ENCODE data around the gene ARHGEF9.

ARHGEF9 gene

DNA sequence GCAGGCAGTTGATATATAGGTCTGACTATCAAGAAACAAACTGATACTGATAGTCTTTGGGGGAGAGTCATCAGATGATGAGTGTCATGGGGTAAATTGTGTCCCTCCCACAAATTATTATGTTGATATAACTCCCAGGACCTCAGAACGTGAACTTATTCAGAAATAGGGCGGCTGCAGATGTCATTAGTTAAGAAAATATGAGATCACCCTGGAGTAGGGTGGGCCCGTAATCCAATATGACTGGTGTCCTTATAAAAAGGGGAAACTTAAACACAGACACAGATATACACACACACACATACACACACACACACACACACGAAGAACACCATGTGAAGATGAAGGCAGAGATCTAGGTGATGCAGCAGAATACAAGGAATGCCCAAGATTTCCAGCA lies 32.7 kb upstream of the ARHGEF9 start:
- no peak for TF ChIP-seq ZNF70 (CRISPR knock-in tag; IDR thresholded peaks at IDR 0.05)
- no peak for TF ChIP-seq TCF4 (CRISPR knock-in tag; IDR thresholded peaks at IDR 0.05; ENCODE audit: borderline replicate concordance)
- no peak for TF ChIP-seq CSDC2 (CRISPR knock-in tag; IDR thresholded peaks at IDR 0.05)
- no peak for TF ChIP-seq ISL1 (CRISPR knock-in tag; IDR thresholded peaks at IDR 0.05)
- no peak for TF ChIP-seq ZNF565 (CRISPR knock-in tag; conservative IDR thresholded peaks at IDR 0.05; ENCODE audit: low read depth)
- TF ChIP-seq, protein P1, sequence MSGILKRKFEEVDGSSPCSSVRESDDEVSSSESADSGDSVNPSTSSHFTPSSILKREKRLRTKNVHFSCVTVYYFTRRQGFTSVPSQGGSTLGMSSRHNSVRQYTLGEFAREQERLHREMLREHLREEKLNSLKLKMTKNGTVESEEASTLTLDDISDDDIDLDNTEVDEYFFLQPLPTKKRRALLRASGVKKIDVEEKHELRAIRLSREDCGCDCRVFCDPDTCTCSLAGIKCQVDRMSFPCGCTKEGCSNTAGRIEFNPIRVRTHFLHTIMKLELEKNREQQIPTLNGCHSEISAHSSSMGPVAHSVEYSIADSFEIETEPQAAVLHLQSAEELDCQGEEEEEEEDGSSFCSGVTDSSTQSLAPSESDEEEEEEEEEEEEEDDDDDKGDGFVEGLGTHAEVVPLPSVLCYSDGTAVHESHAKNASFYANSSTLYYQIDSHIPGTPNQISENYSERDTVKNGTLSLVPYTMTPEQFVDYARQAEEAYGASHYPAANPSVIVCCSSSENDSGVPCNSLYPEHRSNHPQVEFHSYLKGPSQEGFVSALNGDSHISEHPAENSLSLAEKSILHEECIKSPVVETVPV (CRISPR knock-in tag; IDR thresholded peaks at IDR 0.05): no peak
- TF ChIP-seq PPARA (CRISPR knock-in tag; IDR thresholded peaks at IDR 0.05; ENCODE audit: borderline replicate concordance): no peak
- no peak for ATAC-seq

DNA sequence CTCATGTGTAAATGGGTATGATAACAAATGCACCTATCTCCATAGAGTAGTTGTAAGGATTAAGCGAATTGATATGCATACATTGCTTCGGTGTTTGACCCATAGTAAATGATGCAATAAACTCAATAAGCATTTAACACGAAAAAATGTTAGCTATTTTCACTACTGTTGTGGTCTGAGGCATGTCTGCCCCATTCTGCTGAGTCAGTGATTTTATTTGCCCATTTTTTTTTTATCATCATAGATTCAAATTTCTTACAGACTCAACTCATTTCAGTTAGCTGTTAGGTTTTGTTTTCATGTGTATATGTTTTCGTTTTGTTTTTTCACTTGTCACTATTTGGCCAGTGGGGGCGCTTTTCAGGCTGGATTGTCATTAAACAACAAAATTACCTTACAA lies 27.8 kb upstream of the ARHGEF9 start:
- no peak for ATAC-seq
- no peak for TF ChIP-seq PPARA (CRISPR knock-in tag; IDR thresholded peaks at IDR 0.05; ENCODE audit: borderline replicate concordance)
- TF ChIP-seq, protein P2, sequence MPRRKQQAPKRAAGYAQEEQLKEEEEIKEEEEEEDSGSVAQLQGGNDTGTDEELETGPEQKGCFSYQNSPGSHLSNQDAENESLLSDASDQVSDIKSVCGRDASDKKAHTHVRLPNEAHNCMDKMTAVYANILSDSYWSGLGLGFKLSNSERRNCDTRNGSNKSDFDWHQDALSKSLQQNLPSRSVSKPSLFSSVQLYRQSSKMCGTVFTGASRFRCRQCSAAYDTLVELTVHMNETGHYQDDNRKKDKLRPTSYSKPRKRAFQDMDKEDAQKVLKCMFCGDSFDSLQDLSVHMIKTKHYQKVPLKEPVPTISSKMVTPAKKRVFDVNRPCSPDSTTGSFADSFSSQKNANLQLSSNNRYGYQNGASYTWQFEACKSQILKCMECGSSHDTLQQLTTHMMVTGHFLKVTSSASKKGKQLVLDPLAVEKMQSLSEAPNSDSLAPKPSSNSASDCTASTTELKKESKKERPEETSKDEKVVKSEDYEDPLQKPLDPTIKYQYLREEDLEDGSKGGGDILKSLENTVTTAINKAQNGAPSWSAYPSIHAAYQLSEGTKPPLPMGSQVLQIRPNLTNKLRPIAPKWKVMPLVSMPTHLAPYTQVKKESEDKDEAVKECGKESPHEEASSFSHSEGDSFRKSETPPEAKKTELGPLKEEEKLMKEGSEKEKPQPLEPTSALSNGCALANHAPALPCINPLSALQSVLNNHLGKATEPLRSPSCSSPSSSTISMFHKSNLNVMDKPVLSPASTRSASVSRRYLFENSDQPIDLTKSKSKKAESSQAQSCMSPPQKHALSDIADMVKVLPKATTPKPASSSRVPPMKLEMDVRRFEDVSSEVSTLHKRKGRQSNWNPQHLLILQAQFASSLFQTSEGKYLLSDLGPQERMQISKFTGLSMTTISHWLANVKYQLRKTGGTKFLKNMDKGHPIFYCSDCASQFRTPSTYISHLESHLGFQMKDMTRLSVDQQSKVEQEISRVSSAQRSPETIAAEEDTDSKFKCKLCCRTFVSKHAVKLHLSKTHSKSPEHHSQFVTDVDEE (CRISPR knock-in tag; IDR thresholded peaks at IDR 0.05): no peak
- TF ChIP-seq ARNTL (CRISPR knock-in tag; IDR thresholded peaks at IDR 0.05; ENCODE audit: borderline replicate concordance, low read depth): no peak
- TF ChIP-seq ZFP30 (CRISPR knock-in tag; IDR thresholded peaks at IDR 0.05): no peak

DNA sequence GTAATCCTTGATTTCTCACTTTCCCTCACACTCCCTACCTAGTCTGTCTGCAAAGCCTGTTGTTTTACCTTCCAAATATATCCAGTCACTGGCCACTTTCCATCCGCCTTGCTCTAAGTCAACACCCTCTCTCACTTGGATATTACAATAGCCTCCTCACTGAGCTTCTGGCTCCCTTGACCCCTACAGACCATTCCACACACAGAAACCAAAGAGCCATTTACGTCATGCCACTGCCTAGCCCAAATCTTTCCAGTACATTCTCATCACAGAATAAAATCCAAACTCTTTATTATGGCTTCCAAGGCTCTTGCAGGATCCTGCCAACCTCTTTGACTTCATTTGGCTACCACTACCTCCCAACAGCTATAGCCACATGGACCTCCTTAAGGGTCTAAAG lies 25.7 kb upstream of the ARHGEF9 start:
- no peak for ATAC-seq
- TF ChIP-seq TCF4 (CRISPR knock-in tag; IDR thresholded peaks at IDR 0.05; ENCODE audit: borderline replicate concordance) (no peak), OSR1 (CRISPR knock-in tag; IDR thresholded peaks at IDR 0.05) (no peak), ZFP30 (CRISPR knock-in tag; IDR thresholded peaks at IDR 0.05) (no peak), ESRRG (CRISPR knock-in tag; IDR thresholded peaks at IDR 0.05) (no peak), ZNF565 (CRISPR knock-in tag; conservative IDR thresholded peaks at IDR 0.05; ENCODE audit: low read depth) (no peak), ZNF70 (CRISPR knock-in tag; IDR thresholded peaks at IDR 0.05) (no peak), CSDC2 (CRISPR knock-in tag; IDR thresholded peaks at IDR 0.05) (no peak), ZFP3 (CRISPR knock-in tag; IDR thresholded peaks at IDR 0.05) (no peak), RARB (CRISPR knock-in tag; IDR thresholded peaks at IDR 0.05) (no peak), PPARA (CRISPR knock-in tag; IDR thresholded peaks at IDR 0.05; ENCODE audit: borderline replicate concordance) (no peak), ZNF8 (CRISPR knock-in tag; IDR thresholded peaks at IDR 0.05) (no peak), ARNTL (CRISPR knock-in tag; IDR thresholded peaks at IDR 0.05; ENCODE audit: borderline replicate concordance, low read depth) (no peak), ISL1 (CRISPR knock-in tag; IDR thresholded peaks at IDR 0.05) (no peak), GLIS3 (CRISPR knock-in tag; IDR thresholded peaks at IDR 0.05) (no peak)
- TF ChIP-seq, protein P2 (CRISPR knock-in tag; IDR thresholded peaks at IDR 0.05): no peak
- TF ChIP-seq, protein P3, sequence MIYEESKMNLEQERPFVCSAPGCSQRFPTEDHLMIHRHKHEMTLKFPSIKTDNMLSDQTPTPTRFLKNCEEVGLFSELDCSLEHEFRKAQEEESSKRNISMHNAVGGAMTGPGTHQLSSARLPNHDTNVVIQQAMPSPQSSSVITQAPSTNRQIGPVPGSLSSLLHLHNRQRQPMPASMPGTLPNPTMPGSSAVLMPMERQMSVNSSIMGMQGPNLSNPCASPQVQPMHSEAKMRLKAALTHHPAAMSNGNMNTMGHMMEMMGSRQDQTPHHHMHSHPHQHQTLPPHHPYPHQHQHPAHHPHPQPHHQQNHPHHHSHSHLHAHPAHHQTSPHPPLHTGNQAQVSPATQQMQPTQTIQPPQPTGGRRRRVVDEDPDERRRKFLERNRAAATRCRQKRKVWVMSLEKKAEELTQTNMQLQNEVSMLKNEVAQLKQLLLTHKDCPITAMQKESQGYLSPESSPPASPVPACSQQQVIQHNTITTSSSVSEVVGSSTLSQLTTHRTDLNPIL (CRISPR knock-in tag; IDR thresholded peaks at IDR 0.05; ENCODE audit: low read depth): no peak
- TF ChIP-seq, protein P4, sequence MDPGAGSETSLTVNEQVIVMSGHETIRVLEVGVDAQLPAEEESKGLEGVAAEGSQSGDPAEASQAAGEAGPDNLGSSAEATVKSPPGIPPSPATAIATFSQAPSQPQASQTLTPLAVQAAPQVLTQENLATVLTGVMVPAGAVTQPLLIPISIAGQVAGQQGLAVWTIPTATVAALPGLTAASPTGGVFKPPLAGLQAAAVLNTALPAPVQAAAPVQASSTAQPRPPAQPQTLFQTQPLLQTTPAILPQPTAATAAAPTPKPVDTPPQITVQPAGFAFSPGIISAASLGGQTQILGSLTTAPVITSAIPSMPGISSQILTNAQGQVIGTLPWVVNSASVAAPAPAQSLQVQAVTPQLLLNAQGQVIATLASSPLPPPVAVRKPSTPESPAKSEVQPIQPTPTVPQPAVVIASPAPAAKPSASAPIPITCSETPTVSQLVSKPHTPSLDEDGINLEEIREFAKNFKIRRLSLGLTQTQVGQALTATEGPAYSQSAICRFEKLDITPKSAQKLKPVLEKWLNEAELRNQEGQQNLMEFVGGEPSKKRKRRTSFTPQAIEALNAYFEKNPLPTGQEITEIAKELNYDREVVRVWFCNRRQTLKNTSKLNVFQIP (CRISPR knock-in tag; IDR thresholded peaks at IDR 0.05; ENCODE audit: borderline replicate concordance, low read depth): no peak
- TF ChIP-seq, protein P1 (CRISPR knock-in tag; IDR thresholded peaks at IDR 0.05): no peak

Data from SK-N-SH treated with all-trans-retinoic acid at 6 μM for 48 hours (cell line).